CD14-positive monocyte (primary cell): ENCODE data around the gene MAB21L3. TPM values are rescaled to one million over a fixed set of nuclear protein-coding genes. Genes with fewer than 3 reads are reported as not detected.

ENCODE experiments used
- DNase-seq, 3 donors: peaks; one replicate each; pipeline ENCODE4 v3.0.0-alpha.2; 2011 to 2022
- H2AFZ ChIP-seq: 2 replicates; pipeline ENCODE4 v1.6.0; 2012; ENCODE audit warnings: mild to moderate bottlenecking, low read depth, low read length, inconsistent platforms; ENCODE audit not compliant: insufficient read depth, poor library complexity, severe bottlenecking
- H3K27ac ChIP-seq, 2 donors: 1 replicate in 1 of 2; 2 replicates in 1 of 2; pipeline ENCODE4 v1.5.1; 2012 to 2013; ENCODE audit warnings: low read length in 2 of 2, control low read depth in 1 of 2, inconsistent platforms in 1 of 2, low read depth in 1 of 2, mild to moderate bottlenecking in 1 of 2
- H3K27me3 ChIP-seq, 2 donors: one replicate each; pipeline versions ENCODE4 v1.6.0 to v1.6.1; 2011 to 2013; ENCODE audit warnings: low read length in 2 of 2; ENCODE audit not compliant: control insufficient read depth in 2 of 2, insufficient read depth in 2 of 2
- H3K36me3 ChIP-seq, 2 donors: replicated peaks in 1 of 2; 1 replicate in 1 of 2; 2 replicates in 1 of 2; pipeline versions ENCODE4 v1.5.1 to v1.6.1; 2012 to 2013; ENCODE audit warnings: low read length in 2 of 2, control low read depth in 1 of 2, inconsistent platforms in 1 of 2, mild to moderate bottlenecking in 1 of 2; ENCODE audit not compliant: insufficient read depth in 2 of 2, control insufficient read depth in 1 of 2
- H3K4me1 ChIP-seq, 2 donors: 1 replicate in 1 of 2; 2 replicates in 1 of 2; pipeline versions ENCODE4 v1.5.1 to v1.6.1; 2012 to 2013; ENCODE audit warnings: low read length in 2 of 2, control low read depth in 1 of 2, inconsistent platforms in 1 of 2, mild to moderate bottlenecking in 1 of 2, moderate library complexity in 1 of 2; ENCODE audit not compliant: insufficient read depth in 2 of 2, control insufficient read depth in 1 of 2
- H3K4me2 ChIP-seq: replicated peaks from 2 replicates; pipeline ENCODE3; 2012; ENCODE audit warnings: low read length, moderate library complexity, mild to moderate bottlenecking; ENCODE audit not compliant: poor library complexity, severe bottlenecking; ENCODE audit errors: extremely low read depth
- H3K4me3 ChIP-seq, 3 experiments: fragments of 200-600 bp in 1 of 3; sonication (generic) in 1 of 3; replicated peaks in 1 of 3; 1 replicate in 2 of 3; 2 replicates in 1 of 3; pipeline ENCODE4 v1.5.1; 2011 to 2013; ENCODE audit warnings: low read length in 3 of 3, mild to moderate bottlenecking in 3 of 3, control low read depth in 2 of 3, low read depth in 2 of 3, inconsistent platforms in 1 of 3, moderate library complexity in 1 of 3
- H3K79me2 ChIP-seq: 2 replicates; pipeline ENCODE4 v1.6.0; 2012; ENCODE audit warnings: mild to moderate bottlenecking, control low read depth, inconsistent platforms, low read length, moderate library complexity; ENCODE audit not compliant: insufficient read depth
- H3K9ac ChIP-seq: 2 replicates; pipeline ENCODE4 v1.6.0; 2017; ENCODE audit warnings: low read length, mild to moderate bottlenecking; ENCODE audit not compliant: insufficient read depth, poor library complexity, severe bottlenecking
- H3K9me3 ChIP-seq, 2 donors: replicated peaks in 1 of 2; 1 replicate in 1 of 2; 2 replicates in 1 of 2; pipeline versions ENCODE4 v1.5.1 to v1.6.1; 2012 to 2013; ENCODE audit warnings: low read length in 2 of 2, control low read depth in 1 of 2; ENCODE audit not compliant: control insufficient read depth in 1 of 2, insufficient read depth in 1 of 2
- H4K20me1 ChIP-seq: 2 replicates; pipeline ENCODE4 v1.6.0; 2012; ENCODE audit warnings: mild to moderate bottlenecking, low read length, control low read depth, moderate library complexity; ENCODE audit not compliant: insufficient read depth
- H3K27ac Mint-ChIP-seq, 7 donors: one replicate each; pipeline ENCODE4 v1.8.0; 2020; ENCODE audit warnings: mild to moderate bottlenecking in 7 of 7, mixed read lengths in 7 of 7, moderate library complexity in 6 of 7, inconsistent platforms in 2 of 7
- H3K27me3 Mint-ChIP-seq, 3 donors: one replicate each; pipeline ENCODE4 v1.8.0; 2021 to 2022; ENCODE audit warnings: low read depth in 3 of 3, mild to moderate bottlenecking in 3 of 3, mixed read lengths in 3 of 3, moderate library complexity in 3 of 3, inconsistent platforms in 1 of 3
- H3K36me3 Mint-ChIP-seq, 2 donors: one replicate each; pipeline ENCODE4 v1.8.0; 2020; ENCODE audit warnings: mixed read lengths in 2 of 2, inconsistent platforms in 1 of 2, mild to moderate bottlenecking in 1 of 2
- H3K4me1 Mint-ChIP-seq: one replicate; pipeline ENCODE4 v1.8.0; 2020; ENCODE audit warnings: mild to moderate bottlenecking, mixed read lengths
- H3K4me3 Mint-ChIP-seq, 2 donors: one replicate each; pipeline ENCODE4 v1.8.0; 2020; ENCODE audit warnings: mild to moderate bottlenecking in 2 of 2, mixed read lengths in 2 of 2, moderate library complexity in 1 of 2
- H3K9me3 Mint-ChIP-seq, 7 donors: one replicate each; pipeline ENCODE4 v1.8.0; 2020 to 2022; ENCODE audit warnings: mixed read lengths in 7 of 7, mild to moderate bottlenecking in 6 of 7, moderate library complexity in 6 of 7, inconsistent platforms in 2 of 7
- WGBS: methylation state at CpG from one replicate; pipeline ENCODE4 v1.1.5; 2013; ENCODE audit warnings: missing lambda C conversion rate; ENCODE audit not compliant: insufficient coverage; 5-methylcytosine and 5-hydroxymethylcytosine counted together
- intact Hi-C, 2 donors: fragments of 100-400 bp; cut with micrococcal nuclease; formaldehyde crosslinking; loops; one replicate each; pipeline versions ENCODE4 v1.15.0 to v1.15.1; 2023
- polyA minus RNA-seq: library from RNA; depleted of rRNA, polyadenylated mRNA; stranded (reverse); fragments of >200 nt; gene quantifications from 2 replicates; pipeline ENCODE4 v1.2.3, GENCODE V29; 2012
- polyA plus RNA-seq, 3 donors: library from polyadenylated mRNA; depleted of rRNA in 1 of 3; unstranded in 2 of 3; stranded (reverse) in 1 of 3; fragments of 300-500 nt in 2 of 3; fragments of >200 nt in 1 of 3; fragmentation: Illumina TruSeq in 2 of 3; gene quantifications; 1 replicate in 2 of 3; 2 replicates in 1 of 3; pipeline ENCODE4 v1.2.3, GENCODE V29; 2012 to 2021
- total RNA-seq, 12 experiments: library from RNA in 1 of 12; stranded (reverse) in 1 of 12; fragments of 120-200 nt in 1 of 12; gene quantifications; one replicate each; pipeline ENCODE4 v1.2.4 and lab custom pipeline; 2013 to 2026; ENCODE audit warnings: mixed read lengths in 6 of 12, inconsistent platforms in 1 of 12
- TF ChIP-seq, protein P1 (sequence below): fragments of 200-600 bp; IDR thresholded peaks from one replicate; pipeline ENCODE4 v1.8.0; 2022; ENCODE audit warnings: antibody characterized with exemption, mild to moderate bottlenecking

MAB21L3 gene
- total RNA-seq (2013): 0.06 TPM
- polyA plus RNA-seq: under 1 TPM in 1 of 3 donors, not detected in 2; 0.44 TPM
- 0.42 TPM in 1 of 2 replicates, not detected in the other for polyA minus RNA-seq
- 0.81 to 15.4 (median 5.1) reads per million in 11 experiments for total RNA-seq (lab: John Stamatoyannopoulos, UW)

DNA sequence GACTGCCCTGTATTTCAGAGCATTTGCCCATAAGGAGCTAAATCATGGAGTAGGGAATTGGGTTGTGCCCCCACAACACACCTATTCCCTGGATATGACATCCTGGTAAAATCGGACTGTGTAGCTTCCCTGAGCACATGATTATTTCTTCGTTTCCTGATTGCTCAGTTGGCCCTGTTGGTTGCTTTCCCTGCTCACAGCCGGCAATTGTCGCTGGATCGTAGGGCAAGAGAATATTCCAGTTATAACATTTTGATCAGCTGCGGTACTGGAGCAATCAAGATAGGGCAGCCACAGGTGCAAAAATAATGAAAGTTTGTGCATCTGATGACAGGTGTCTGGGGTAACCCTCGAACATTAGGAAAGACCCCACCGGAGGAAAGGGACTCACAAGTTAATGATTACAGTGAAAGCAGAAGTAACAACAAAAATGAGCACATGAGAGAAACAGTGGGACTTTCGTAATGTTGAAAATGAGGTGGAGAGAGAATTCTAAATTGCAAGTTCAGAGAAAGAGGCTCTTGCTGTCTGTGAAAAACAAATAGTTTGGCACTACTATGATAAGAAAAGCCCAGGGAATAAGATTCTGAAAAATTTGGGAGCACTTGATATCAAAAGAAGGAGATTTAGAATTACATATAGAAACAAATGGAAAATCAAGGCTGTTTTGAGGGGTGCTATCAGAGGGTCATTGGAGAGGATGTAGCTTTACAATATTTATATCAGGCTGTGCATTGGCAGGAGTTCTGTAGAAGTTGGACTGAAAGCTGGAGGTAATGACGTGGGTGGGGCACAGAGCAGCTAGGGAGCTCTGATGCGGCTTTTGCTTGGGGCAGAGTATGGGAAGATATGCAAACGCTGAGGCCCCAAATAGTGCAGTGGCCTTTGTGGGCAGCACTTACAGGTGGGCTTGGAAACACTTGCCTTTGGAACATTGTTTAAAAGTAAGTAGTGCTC is at the start of gene MAB21L3:
MAB21L3 (plus strand) TSS at position 833 of the 957 bp plus-strand sequence. CDS start 1,217 bp downstream, outside the sequence.
- DNase-seq: no peak
- no peak within 1 kb of the TSS for H3K9ac ChIP-seq
- H3K79me2 ChIP-seq: no peaks in the 10 kb centered on the region
- H3K4me1 ChIP-seq: peaks cover 0 to 10% of the 10 kb centered on the region in 2 donors
- TF ChIP-seq, protein P1, sequence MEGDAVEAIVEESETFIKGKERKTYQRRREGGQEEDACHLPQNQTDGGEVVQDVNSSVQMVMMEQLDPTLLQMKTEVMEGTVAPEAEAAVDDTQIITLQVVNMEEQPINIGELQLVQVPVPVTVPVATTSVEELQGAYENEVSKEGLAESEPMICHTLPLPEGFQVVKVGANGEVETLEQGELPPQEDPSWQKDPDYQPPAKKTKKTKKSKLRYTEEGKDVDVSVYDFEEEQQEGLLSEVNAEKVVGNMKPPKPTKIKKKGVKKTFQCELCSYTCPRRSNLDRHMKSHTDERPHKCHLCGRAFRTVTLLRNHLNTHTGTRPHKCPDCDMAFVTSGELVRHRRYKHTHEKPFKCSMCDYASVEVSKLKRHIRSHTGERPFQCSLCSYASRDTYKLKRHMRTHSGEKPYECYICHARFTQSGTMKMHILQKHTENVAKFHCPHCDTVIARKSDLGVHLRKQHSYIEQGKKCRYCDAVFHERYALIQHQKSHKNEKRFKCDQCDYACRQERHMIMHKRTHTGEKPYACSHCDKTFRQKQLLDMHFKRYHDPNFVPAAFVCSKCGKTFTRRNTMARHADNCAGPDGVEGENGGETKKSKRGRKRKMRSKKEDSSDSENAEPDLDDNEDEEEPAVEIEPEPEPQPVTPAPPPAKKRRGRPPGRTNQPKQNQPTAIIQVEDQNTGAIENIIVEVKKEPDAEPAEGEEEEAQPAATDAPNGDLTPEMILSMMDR: no peak
- peak within 1 kb of the TSS; percentile 1 to 68 for H3K4me3 Mint-ChIP-seq
- no peaks in the 10 kb centered on the region for H3K36me3 ChIP-seq
- H3K27ac ChIP-seq: no peak within 1 kb of the TSS
- no peak within 1 kb of the TSS for H2AFZ ChIP-seq
- H3K27me3 ChIP-seq: no peaks in the 10 kb centered on the region
- H3K4me3 ChIP-seq: no peak within 1 kb of the TSS
- H3K9me3 Mint-ChIP-seq: peaks cover 0 to 2% (median 0%) of the 10 kb centered on the region in 7 donors
- intact Hi-C loops: no loop called here
- no peaks in the 10 kb centered on the region for H3K36me3 Mint-ChIP-seq
- WGBS: 57% methylated on average over 12 of the region's 12 CpGs
- peak within 1 kb of the TSS; percentile 12 for H3K4me2 ChIP-seq
- H3K9me3 ChIP-seq: no peaks in the 10 kb centered on the region
- H3K27ac Mint-ChIP-seq: no peak within 1 kb of the TSS
- H4K20me1 ChIP-seq: no peaks in the 10 kb centered on the region
- peaks cover 9% of the 10 kb centered on the region for H3K4me1 Mint-ChIP-seq
- H3K27me3 Mint-ChIP-seq: peaks cover 0 to 1% (median 0%) of the 10 kb centered on the region in 3 donors

DNA sequence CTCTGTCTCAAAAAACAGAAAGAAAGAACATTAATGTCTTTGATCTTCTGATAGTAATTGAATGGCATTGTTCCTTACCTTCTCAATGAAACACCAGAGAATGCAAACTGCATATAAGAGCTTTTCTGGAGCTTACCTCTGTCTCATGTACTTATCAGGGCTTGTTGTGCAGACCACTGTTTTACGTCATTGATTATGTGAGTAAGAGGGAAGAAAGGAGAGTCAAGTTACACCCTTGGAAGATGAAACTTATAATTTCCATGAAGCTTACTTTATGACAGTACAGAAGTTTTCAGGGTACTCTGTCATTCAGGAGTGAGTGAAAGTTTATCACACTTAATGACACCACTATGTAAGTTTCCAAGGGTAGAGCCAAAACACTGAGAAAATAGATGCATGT is 49.0 kb upstream of the MAB21L3 start:
- peaks cover 65 to 72% of the 10 kb centered on the region in 2 donors for H3K36me3 Mint-ChIP-seq
- no peak overlapping the region for H3K4me3 Mint-ChIP-seq
- Histone ChIP-seq H3K9me3 (no peaks in the 10 kb centered on the region), H3K4me2 (no peak overlapping the region), H3K9ac (no peak overlapping the region), H4K20me1 (peaks cover 4% of the 10 kb centered on the region), H3K4me1 (no peaks in the 10 kb centered on the region), H3K4me3 (no peak overlapping the region), H3K27ac (no peak overlapping the region), H3K27me3 (no peaks in the 10 kb centered on the region), H3K36me3 (peaks cover 55 to 75% of the 10 kb centered on the region in 2 donors), H3K79me2 (no peaks in the 10 kb centered on the region), H2AFZ (no peak overlapping the region)
- DNase-seq: no peak
- peaks cover 0 to 2% (median 0%) of the 10 kb centered on the region in 7 donors for H3K9me3 Mint-ChIP-seq
- no CpG with 5 or more reads among the region's 1 CpG for whole genome bisulfite sequencing
- H3K27me3 Mint-ChIP-seq: no peaks in the 10 kb centered on the region
- TF ChIP-seq, protein P1: no peak
- intact Hi-C loops: no loop called here
- no peaks in the 10 kb centered on the region for H3K4me1 Mint-ChIP-seq
- peak overlapping the region in 1 of 7 donors; percentile 43 for H3K27ac Mint-ChIP-seq
